HG02943 (cell line): ENCODE data around the gene GMPPB.

ENCODE experiments used
- ATAC-seq: cut with Tn5 transposase; IDR thresholded peaks from one replicate; pipeline ENCODE4 v1.9.1; 2021; ENCODE audit warnings: mild to moderate bottlenecking, low read depth, moderate library complexity; ENCODE audit not compliant: unreplicated experiment

The GMPPB gene

GRCh38 chr3:49732597-49732996 is 8.8 kb upstream of the GMPPB start:
- no peak for ATAC-seq

GRCh38 chr3:49729966-49730609 is 6.3 kb upstream of the GMPPB start:
- no peak for ATAC-seq

DNA sequence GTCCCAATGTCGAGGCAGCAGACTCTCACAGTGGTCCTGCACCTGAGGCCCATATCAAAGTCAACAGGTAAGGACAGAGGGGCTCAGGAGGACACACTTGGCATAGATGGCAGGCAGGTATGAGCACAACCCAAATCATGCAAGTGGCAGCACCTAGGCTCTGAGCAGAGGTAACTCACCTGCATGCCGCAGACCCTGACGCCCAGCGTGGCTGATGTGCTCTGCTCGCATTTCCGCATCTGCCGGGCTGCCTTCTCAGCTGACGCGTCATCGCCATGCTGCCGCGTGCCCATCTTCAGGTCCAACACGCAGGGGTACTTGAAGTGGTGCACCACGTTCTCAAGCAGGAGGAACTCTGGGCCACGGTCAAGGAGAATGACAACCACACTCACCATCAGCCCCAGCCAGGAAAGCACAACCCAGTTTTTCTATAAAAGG is 4.2 kb upstream of the GMPPB start:
- ATAC-seq = no peak

GRCh38 chr3:49727154-49727923 is 3.6 kb upstream of the GMPPB start:
- no peak for ATAC-seq

DNA sequence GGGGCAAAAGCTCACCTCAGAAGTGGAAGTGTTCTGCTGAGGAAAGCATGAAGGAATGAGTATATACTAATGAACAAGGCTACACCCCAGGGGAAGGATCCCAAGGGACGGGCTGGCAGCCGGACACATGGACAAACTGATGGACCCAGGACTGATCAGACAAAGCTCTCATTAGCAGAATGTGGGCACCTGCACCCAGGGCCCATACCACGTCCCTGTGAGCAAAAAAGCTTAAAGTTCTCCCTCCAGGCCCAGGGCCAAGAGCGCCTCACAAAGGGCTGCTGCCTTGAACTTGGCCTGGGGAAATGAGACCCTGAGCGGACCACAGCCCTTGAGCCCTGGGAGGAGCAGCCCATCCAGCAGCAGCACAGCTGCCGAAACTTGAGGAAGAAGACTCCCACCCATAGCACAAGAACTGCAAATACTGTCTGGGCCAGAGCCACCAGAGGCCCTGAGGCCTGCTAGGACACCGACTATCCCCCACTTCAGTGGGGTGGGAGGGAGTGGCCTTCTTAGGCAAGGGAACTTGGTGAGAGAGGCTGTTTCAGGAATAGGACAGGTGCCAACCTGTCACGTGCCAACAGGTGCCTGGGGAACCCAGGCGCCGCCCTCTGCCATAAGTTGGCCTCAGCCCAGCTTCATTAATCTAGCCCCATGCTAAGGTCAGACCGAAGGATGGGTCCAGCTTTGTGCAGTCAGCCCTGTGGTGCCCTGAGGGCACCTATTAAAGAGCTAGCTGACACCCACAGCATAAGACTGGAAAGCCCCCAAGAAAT is 2.3 kb upstream of the GMPPB start:
- no peak for ATAC-seq

GRCh38 chr3:49724586-49724985 is 835 bp upstream of the GMPPB start:
- ATAC-seq = no peak

DNA sequence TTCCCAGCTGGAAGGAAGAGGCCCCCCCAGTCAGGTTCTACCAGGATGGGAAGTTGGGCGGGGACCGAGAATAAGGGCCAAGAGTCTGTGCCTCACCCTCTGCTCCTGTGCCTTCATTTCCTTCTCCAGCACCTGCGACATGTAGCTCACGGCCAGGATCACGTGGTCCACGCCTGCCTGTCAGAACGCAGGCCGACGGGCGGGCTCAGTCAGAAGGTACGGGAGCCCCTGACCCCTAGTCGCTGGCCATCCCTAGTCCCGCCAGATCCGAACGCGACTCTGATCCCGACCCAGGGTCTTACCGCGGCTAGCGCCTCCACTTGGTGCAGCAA is 489 bp downstream of the GMPPB start:
- ATAC-seq = no peak

GRCh38 chr3:49722896-49723295 is 855 bp downstream of the GMPPB start:
- ATAC-seq = no peak

DNA sequence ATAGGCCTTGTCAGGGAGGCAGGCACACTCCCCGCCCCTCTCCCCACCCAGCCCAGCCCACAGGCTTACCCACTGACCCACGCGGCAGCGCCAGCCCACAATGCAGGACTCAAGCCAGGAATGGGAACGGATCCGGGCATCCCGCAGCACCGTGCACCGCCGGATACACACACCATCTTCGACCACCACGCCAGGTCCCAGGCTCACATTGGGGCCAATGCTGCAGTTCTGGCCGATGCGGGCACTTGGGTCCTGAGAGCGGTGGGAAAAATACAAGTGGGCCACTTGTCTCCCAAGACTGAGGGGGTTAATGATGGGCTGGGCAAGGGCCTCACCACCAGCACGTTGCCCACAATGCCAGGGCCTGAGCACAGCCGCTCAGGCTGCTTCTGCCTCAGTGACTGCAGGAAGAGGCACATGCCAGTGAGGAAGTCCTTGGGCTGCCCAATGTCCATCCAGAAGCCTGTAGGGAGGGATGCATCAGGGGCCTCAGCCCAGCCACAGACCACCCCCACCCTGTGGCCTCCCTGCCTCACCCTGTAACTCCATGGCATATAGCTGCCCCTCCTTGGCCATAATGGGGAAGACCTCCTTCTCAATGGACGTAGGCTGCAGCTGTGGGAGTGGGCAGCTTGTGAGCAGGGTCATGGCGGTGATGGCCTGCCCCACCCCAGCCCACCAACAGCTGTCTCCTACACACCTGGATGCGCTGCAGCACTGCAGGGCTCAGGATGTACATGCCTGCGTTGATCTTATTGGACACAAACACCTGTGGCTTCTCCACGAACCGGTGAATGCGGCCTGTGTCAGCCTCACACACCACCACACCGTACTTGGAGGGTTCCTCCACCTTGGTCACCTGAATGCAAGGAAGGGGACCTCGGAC is 1.6 kb downstream of the GMPPB start:
- no peak for ATAC-seq

GRCh38 chr3:49721596-49721895 is 2.2 kb downstream of the GMPPB start:
- ATAC-seq = no peak

GRCh38 chr3:49720855-49721595 is 2.7 kb downstream of the GMPPB start:
- no peak for ATAC-seq

DNA sequence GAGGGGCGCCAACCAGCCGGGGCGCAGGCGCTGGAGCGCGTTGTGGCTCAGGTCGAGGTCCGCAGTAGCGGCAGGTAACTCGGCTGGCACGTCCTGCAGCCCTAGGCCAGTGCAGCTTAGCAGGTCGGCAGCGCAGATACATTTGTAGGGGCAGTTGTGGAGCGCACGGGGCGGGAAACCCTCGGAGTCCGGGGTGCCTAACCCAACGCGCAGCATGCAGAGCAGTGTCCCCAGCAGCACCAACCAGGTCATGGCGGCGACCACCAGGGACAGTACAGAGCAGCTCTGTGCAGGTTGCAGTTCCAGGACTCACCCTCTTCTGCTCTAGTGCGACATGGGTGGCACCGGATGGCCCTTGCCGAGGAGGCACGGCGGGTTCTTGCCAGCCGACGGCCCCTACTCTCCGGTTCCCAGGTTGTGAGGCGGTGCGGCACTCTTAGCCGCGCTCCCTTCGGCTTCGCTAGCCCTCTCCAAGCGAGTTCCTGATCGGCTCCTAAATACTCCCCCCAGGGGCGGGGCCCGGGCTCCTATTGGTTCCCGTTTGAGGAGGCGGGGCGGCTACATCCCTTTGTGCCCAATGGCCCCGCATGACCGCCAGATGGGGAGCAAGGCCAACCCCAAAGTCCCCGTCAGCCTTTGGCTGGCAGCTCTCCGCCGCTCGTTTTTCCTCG is 4.4 kb downstream of the GMPPB start, which contains the start of gene AMIGO3:
AMIGO3 (minus strand) TSS at position 471 of the 671 bp plus-strand sequence; CDS start at position 252, 219 bp downstream.
- peak; percentile 46 for ATAC-seq

DNA sequence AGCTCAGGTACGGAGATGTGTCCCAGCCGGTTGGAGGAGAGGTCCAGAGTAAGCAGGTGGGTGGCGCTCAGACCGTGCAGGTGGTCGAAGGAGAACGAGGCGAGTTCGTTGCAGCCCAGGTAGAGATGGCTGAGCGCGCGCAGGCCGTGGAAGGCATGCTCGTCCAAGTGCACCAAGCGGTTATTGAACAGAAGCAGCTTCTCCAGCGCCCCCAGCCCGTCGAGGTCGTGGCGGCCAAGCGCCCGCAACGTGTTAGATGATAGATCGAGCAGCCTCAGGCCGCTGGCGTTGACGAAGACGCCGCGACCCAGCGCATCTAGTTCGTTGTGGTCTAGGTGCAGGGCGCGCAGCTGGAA is 4.9 kb downstream of the GMPPB start:
- ATAC-seq = no peak

DNA sequence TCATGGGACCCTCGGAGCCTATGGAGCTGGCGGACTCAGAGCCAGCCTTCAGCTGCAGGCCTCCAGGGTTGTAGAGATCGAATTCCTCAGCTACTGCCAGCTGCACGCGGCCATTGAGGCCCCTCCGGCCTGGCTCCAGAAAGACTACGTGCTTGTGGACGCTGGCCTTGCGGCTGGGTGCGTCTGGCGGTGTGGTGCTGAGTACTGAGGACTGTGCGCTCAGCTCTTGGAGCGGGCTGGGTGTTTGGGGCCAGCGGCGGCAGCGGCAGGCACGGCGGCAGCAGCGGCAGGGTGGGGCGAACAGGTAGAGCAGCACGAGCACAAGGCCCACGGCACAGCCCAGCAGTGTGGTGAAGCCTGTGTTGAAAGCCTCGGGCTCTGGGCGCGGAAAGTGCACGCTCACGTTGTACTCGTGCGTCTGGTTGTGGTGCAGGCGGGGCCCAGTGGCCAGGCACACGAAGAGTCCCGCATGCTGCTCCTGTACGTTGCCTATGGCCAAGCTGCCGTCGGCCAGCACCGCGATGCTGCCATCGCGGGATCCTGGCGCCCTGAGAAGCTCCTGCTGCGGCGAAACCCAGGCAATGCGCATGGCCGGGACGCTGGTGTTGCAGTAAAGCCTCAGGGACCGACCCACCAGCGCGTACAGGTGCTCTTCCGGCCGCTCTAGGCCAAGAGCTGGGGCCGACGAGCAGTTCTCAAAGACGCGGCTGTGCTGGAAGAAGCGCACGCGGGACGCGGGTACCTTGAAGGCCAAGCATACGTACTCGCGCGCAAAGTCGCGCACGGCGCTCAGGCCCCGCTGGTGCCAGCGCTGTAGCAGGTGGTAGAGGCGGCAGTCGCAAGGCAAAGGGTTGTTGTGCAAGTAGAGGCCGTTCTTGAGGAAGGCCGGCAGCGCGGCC is 5.5 kb downstream of the GMPPB start:
- no peak for ATAC-seq

GRCh38 chr3:49717211-49717958 is 6.4 kb downstream of the GMPPB start:
- no peak for ATAC-seq

DNA sequence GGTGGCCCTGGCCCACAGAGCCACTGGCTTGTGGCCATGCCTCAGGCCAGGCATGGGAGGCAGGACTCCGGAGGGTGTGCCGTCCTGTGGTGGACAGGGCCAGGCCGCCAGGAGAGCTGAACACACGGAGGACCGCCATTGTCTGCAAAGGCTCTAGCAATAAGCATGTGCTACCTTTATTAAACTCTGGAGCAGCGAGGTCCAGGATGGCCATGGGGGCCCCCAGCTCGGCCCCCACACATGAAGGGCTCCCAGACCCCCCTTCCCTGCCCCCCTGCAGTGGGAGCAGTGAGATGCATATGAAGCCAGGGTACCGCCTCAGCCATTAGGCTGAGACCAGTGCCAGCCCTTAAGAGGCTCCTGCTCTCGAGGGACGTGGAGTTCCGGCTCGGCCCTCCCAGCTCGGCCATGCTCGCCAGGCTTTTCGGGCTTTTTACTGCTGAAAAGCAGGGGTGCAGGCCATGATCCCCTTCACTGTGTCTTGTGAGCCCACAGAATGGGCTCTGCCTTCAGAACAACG is 7.0 kb downstream of the GMPPB start:
- no peak for ATAC-seq

DNA sequence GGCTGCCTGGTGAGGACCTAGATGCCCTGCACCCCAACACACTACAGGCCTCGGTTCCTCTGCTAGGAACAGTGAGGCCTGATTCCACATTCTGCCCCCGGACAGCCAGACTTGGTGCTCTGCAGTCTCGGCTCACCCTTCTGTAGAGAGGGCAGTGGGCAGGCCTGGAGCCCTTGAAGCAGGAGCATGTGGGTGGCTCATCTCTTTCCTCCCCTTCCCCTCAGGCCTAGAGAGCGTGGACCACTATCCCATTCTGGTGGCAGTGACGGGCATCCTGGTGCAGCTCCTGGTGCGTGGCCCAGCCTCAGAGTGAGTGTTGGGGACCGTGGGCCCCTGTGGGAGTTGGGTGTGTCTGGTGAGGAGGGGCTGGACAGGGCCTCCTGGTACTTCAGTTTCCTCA is 7.6 kb downstream of the GMPPB start:
- ATAC-seq = no peak
